Lung (tissue), 12 donors: Measurements from ENCODE around the gene DNAL4. TPM values are rescaled to one million over a fixed set of nuclear protein-coding genes. Genes with fewer than 3 reads are reported as not detected.

Experiments
- ATAC-seq: fragments of 200-7000 bp; cut with Tn5 transposase; one replicate; pipeline ENCODE4 v1.9.1; 2020; ENCODE audit warnings: moderate number of reproducible peaks; ENCODE audit not compliant: insufficient read depth, low FRiP score
- DNase-seq, 3 donors: peaks; one replicate each; pipeline ENCODE4 v3.0.0-alpha.2; 2013 to 2017
- H3K27ac ChIP-seq, 2 donors: one replicate each; pipeline ENCODE4 v1.5.1; 2013; ENCODE audit warnings: mild to moderate bottlenecking in 2 of 2, moderate library complexity in 2 of 2, control low read depth in 1 of 2, inconsistent platforms in 1 of 2, low read depth in 1 of 2, low read length in 1 of 2
- H3K27me3 ChIP-seq, 3 donors: one replicate each; pipeline ENCODE4 v1.5.1; 2013; ENCODE audit warnings: low read length in 2 of 3; ENCODE audit not compliant: control insufficient read depth in 3 of 3, insufficient read depth in 3 of 3
- H3K36me3 ChIP-seq, 4 donors: one replicate each; pipeline ENCODE4 v1.5.1; 2013; ENCODE audit warnings: low read length in 4 of 4, mild to moderate bottlenecking in 1 of 4, moderate library complexity in 1 of 4; ENCODE audit not compliant: control insufficient read depth in 4 of 4, insufficient read depth in 4 of 4
- H3K4me1 ChIP-seq, 5 donors: one replicate each; pipeline ENCODE4 v1.5.1; 2013; ENCODE audit warnings: low read length in 5 of 5, mild to moderate bottlenecking in 2 of 5, moderate library complexity in 1 of 5; ENCODE audit not compliant: control insufficient read depth in 5 of 5, insufficient read depth in 5 of 5
- H3K4me3 ChIP-seq: one replicate; pipeline ENCODE4 v1.5.1; 2013; ENCODE audit warnings: mild to moderate bottlenecking, control low read depth, moderate library complexity
- H3K9ac ChIP-seq, 2 donors: one replicate each; pipeline ENCODE4 v1.5.1; 2013; ENCODE audit warnings: low read length in 2 of 2, control low read depth in 1 of 2; ENCODE audit not compliant: insufficient read depth in 1 of 2
- H3K9me3 ChIP-seq, 4 donors: one replicate each; pipeline ENCODE4 v1.5.1; 2013; ENCODE audit warnings: low read length in 3 of 4, mild to moderate bottlenecking in 1 of 4, moderate library complexity in 1 of 4; ENCODE audit not compliant: control insufficient read depth in 4 of 4, insufficient read depth in 3 of 4
- CTCF ChIP-seq: IDR thresholded peaks from 2 replicates; pipeline ENCODE4 v1.5.1; 2012; ENCODE audit warnings: mild to moderate bottlenecking; ENCODE audit errors: control extremely low read depth, extremely low read depth
- WGBS, 2 donors: extraction: QIAGEN DNeasy Blood & Tissue Kit; methylation state at CpG; one replicate each; pipeline ENCODE4 v1.1.7; 2013; 5-methylcytosine and 5-hydroxymethylcytosine counted together
- polyA plus RNA-seq, 2 donors: library from polyadenylated mRNA; stranded (reverse); fragments of 200-250 nt; gene quantifications; one replicate each; pipeline ENCODE4 v1.2.1, GENCODE V29; 2013
- total RNA-seq, 2 donors: library from RNA; depleted of rRNA in 1 of 2; stranded (reverse); fragments of >200 nt in 1 of 2; gene quantifications; one replicate each; pipeline ENCODE4 v1.2.1, GENCODE V29; 2014 to 2021
- donor health status: control.
- donor health status: control.
- donor health status: Bipolar disorder and iron deficiency.
- donor health status: healthy.
- donor health status: DM: yes; HTN: yes; CAD: no.

DNAL4 gene
- total and polyA plus RNA-seq, 4 donors: 22.2 to 29.0 (median 26.3) TPM

- Histone ChIP-seq H3K27me3 (no peaks in the 10 kb centered on the region), H3K9ac (no peak overlapping the region), H3K4me3 (no peak overlapping the region), H3K36me3 (peaks cover 17 to 81% (median 56%) of the 10 kb centered on the region in 4 donors), H3K9me3 (no peaks in the 10 kb centered on the region), H3K4me1 (no peaks in the 10 kb centered on the region), H3K27ac (no peak overlapping the region)
- no peak for TF ChIP-seq CTCF
- ATAC-seq: no peak
- DNase-seq: no peak
- WGBS, 2 donors: 95 to 97% methylated on average over 20 of the region's 20 CpGs
Measured at GRCh38 chr22:38739300-38740055, 54.5 kb downstream of the DNAL4 start.

GRCh38 chr22:38738475-38739070 is 55.4 kb downstream of the DNAL4 start:
- Histone ChIP-seq H3K27me3 (no peaks in the 10 kb centered on the region), H3K9ac (no peak overlapping the region), H3K4me1 (no peaks in the 10 kb centered on the region), H3K4me3 (no peak overlapping the region), H3K9me3 (no peaks in the 10 kb centered on the region), H3K27ac (no peak overlapping the region), H3K36me3 (peaks cover 17 to 86% (median 57%) of the 10 kb centered on the region in 4 donors)
- ATAC-seq: no peak
- WGBS, 2 donors: 96% methylated on average over 18 of the region's 18 CpGs
- TF ChIP-seq CTCF: no peak
- no peak for DNase-seq

- 78 to 82% methylated on average over 21 of the region's 21 CpGs for WGBS, 2 donors
- DNase-seq: no peak
- H3K27ac ChIP-seq: no peak overlapping the region
- no peak for ATAC-seq
- H3K4me3 ChIP-seq: no peak overlapping the region
- H3K4me1 ChIP-seq: no peaks in the 10 kb centered on the region
- TF ChIP-seq CTCF: no peak
- H3K9me3 ChIP-seq: no peaks in the 10 kb centered on the region
- no peaks in the 10 kb centered on the region for H3K27me3 ChIP-seq
- H3K9ac ChIP-seq: no peak overlapping the region
- peaks cover 13 to 80% (median 55%) of the 10 kb centered on the region in 4 donors for H3K36me3 ChIP-seq
Measured at GRCh38 chr22:38737302-38738060, 56.5 kb downstream of the DNAL4 start.
